ENCODE data around the gene VLDLR.

DNA sequence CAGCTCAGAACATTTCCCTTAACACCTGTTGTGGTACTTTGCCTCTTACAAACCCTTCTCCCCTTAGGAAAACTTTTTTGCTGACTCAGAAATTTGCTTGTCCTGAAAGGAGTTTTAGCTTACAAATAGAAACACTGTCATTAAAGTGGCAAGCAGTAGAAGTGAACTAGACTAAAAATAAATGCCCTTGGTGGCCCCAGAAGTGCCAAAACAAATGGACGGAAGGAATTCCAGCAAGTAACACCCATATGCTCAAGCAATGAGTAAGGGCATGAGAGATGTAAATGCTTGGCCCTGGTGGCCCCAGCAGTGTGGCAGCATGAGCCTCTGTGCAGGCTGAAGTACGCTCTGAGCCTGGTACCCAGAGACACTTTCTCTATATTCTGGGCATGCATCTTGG, 8.6 kb downstream of the VLDLR start:
- TF ChIP-seq, protein P1, sequence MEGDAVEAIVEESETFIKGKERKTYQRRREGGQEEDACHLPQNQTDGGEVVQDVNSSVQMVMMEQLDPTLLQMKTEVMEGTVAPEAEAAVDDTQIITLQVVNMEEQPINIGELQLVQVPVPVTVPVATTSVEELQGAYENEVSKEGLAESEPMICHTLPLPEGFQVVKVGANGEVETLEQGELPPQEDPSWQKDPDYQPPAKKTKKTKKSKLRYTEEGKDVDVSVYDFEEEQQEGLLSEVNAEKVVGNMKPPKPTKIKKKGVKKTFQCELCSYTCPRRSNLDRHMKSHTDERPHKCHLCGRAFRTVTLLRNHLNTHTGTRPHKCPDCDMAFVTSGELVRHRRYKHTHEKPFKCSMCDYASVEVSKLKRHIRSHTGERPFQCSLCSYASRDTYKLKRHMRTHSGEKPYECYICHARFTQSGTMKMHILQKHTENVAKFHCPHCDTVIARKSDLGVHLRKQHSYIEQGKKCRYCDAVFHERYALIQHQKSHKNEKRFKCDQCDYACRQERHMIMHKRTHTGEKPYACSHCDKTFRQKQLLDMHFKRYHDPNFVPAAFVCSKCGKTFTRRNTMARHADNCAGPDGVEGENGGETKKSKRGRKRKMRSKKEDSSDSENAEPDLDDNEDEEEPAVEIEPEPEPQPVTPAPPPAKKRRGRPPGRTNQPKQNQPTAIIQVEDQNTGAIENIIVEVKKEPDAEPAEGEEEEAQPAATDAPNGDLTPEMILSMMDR (IDR thresholded peaks at IDR 0.05): no peak
- TF ChIP-seq TCF7L2 (IDR thresholded peaks at IDR 0.05; ENCODE audit: low read depth, low read length): no peak
- TF ChIP-seq, protein P2, sequence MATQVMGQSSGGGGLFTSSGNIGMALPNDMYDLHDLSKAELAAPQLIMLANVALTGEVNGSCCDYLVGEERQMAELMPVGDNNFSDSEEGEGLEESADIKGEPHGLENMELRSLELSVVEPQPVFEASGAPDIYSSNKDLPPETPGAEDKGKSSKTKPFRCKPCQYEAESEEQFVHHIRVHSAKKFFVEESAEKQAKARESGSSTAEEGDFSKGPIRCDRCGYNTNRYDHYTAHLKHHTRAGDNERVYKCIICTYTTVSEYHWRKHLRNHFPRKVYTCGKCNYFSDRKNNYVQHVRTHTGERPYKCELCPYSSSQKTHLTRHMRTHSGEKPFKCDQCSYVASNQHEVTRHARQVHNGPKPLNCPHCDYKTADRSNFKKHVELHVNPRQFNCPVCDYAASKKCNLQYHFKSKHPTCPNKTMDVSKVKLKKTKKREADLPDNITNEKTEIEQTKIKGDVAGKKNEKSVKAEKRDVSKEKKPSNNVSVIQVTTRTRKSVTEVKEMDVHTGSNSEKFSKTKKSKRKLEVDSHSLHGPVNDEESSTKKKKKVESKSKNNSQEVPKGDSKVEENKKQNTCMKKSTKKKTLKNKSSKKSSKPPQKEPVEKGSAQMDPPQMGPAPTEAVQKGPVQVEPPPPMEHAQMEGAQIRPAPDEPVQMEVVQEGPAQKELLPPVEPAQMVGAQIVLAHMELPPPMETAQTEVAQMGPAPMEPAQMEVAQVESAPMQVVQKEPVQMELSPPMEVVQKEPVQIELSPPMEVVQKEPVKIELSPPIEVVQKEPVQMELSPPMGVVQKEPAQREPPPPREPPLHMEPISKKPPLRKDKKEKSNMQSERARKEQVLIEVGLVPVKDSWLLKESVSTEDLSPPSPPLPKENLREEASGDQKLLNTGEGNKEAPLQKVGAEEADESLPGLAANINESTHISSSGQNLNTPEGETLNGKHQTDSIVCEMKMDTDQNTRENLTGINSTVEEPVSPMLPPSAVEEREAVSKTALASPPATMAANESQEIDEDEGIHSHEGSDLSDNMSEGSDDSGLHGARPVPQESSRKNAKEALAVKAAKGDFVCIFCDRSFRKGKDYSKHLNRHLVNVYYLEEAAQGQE (IDR thresholded peaks at IDR 0.05; ENCODE audit: insufficient read depth in 1 of 2, low read depth in 2 of 2, low read length in 1 of 2): no peak
- no peak for TF ChIP-seq POLR2AphosphoS5 (IDR thresholded peaks at IDR 0.05; ENCODE audit: low read depth, low read length)
- no peak for TF ChIP-seq SIN3A (IDR thresholded peaks at IDR 0.05; ENCODE audit: borderline replicate concordance, insufficient read depth, low read depth, low read length)
